Nucleus accumbens (tissue), 56 donors: ENCODE results near the gene CARD10.

Experiments
- DNase-seq, 56 donors: peaks; one replicate each; lab custom pipeline; 2025; lab: John Stamatoyannopoulos, UW

The CARD10 gene

DNA sequence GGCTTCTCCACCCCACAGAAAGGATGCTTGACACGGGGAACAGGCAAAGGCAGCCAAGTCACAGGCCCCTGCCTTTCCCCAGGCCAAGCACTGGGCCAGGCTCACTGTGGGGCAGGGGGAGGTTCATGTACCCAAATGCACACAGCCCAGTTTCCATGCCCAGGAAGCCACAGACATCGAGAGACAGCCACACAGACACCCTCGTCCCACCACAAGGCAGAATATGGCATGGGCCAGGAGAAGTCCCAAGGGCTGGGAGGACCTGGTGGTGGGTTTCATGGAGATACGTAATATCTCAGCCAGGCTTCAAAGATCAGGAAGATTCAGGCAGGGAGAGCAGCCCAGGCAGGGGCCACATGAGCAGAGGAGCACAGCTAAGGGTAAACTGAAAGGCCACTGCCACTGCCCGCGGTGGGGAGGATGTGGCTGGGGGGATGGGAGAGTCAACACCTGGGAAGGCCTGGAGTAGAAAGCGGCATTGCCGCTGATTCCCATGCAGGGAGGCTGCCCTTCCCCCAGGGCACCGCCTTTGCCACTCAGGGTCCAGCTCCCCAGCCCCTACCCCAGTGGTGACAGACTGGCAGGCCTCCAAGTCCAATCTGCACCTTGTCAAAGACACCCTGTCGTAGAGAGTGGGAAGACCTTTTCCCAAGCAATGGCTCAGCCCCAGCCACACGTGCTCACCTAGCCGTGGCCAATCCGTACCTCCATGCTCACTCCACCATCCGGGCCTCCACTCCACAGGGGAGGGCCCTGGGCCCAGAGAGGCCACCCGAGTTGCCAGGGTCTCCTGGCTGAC, 30.7 kb downstream of the CARD10 start:
- no peak for DNase-seq

DNA sequence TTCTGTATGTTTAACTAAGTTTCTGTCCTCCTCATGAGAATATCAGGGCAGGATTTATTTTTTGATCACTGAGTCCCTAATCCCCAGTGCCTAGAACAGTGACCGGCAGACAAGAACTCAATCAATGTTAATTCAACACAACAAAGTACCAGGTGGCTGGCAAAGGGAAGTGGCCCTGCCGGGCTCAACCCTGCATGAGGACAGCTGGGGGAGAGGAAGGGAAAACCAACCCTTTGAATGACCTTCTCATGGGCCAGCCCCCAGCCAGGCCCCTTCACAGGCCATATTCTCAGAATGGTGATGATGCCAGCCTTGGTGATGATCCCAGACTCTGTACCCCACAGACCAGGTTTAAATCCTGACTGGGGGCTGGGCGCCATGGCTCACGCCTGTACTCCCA, 31.6 kb downstream of the CARD10 start:
- no peak for DNase-seq

DNA sequence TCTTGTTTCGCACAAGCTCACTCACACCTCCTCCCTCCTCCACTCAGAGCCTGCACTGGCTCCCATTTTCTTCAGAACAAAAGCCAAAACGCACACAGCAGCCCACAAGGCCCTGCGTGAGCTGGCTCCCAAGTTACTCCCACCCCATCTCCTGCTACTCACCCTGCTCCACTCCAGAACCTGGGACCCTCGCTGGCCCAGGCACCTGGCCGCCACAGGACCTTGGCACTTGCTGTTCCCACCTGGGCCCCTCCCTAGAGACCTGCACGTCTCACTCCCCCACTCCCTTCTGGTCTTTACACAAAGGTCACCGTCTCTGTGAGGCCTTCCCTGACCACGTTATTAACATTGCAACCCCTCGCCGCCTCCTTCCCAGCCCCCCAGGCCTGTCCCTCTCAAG, 32.1 kb downstream of the CARD10 start:
- DNase-seq, result no peak

DNA sequence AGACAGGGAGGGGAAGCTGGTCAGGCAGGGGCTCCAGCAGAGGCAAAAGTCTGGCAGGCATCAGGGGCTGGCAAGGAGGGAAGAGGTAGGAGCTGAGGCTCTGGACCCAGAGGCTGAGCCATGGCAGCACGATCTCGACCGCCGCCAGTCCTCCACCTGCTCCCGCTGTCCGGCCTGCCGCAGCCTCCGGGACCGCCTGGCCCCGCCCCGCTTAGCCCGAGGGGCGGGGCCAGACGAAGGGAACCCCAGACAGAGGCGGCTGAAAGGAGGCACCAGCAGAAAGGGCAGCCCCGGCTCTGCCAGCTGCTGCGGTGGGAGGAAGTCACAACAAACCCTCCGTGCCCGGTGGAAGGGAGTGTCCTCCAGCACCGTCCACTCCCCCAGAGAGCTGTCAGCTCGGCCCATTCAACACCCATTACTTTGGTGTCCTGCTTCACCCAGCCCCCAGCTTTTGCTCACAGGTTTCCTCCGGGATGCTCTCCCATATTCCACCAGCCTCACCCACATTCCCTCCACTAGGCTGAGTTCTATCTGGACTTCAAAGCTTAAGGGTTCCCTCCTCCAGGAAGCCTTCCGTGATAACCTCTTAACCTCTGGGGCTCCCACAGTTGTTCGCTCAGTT, 32.9 kb downstream of the CARD10 start, which contains the start of gene MFNG:
MFNG (minus strand) TSS at position 161 of the 622 bp plus-strand sequence. CDS start 207 bp downstream, outside the sequence.
- peak in 21 of 56 donors; percentile 4 to 60 (median 18) for DNase-seq

DNA sequence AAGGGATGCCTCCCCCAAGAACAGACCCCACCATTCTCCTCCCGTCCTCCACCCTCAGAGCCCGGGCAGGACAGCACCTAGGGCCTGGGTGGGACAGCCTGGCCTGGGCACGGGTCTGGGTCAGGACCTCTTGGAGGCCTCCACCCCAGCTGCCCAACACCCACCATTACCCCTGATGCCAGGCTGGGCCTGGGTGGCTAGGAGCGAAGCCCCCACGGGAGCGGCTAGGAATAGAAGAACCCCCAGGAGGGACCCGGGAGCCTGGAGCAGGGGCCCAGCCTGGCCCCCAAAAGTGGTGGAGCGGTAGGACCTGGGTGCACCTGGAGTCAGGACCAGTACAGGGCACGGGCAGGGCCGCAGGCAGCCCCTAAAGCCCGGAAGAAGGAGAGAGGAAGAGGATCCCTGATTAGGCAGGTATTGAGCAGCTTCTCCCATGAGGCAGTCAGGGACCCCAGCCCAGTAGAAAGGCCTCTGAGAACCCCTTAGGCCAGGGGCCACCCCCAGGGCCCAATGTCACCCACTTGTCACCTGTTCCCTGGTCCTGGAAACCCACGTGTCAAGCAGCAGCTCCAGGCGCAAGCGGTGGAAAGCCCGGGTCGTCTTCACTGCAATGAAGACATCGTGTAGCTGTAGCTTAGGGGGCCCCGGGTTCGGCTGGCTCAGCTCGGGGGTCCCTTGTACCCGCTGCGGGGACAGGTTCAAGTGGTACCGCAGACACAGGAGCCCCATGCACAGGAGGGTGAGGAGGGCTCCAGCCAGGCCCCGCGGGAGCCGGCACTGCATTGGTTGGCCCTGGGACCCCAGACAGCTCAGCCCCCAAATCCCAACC, 33.6 kb downstream of the CARD10 start:
- no peak for DNase-seq

DNA sequence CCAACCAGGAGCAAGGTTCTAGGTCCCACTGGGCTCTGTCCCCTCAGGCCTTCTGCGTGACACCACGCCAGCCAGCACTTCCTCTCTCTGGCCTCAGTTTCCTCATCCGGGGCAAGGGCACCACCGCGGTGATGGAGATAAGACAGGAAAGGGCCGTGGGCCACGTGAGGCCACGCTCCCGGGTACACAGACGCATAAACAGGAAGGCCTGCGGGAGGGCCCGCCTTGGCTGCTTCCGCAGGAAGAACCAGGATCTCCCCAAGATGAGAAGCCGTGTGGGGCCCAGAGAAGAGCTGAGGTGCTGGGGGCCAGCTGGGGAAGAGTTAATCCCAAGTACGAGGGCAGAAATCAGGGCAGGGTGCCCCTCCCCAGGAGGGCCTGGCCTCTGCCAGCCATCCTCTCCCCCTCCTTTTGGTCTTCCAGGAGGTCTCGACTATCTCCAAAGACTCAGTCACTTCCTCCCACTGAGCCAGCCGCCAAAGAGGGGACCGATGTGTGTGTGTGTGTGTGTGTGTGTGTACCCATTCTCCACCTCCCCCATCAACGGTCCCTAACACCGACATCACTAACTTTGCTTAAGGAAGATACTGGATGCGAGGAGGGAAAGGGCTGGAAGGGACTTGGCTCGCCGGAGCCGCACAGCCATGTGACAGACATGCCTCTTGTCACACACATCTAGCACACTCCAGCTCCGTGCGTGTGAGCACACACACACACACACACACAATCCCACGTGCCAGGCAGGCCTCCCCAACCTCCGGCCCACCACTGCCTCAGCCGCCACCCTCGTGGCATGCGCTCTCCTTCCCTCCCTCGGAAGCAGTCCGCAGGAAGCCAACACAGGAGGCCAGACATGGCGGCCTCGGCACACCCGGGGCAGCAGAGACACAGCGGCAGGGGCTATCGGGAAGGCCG, 34.5 kb downstream of the CARD10 start:
- DNase-seq, result peak in 29 of 56 donors; percentile 5 to 60 (median 19)

DNA sequence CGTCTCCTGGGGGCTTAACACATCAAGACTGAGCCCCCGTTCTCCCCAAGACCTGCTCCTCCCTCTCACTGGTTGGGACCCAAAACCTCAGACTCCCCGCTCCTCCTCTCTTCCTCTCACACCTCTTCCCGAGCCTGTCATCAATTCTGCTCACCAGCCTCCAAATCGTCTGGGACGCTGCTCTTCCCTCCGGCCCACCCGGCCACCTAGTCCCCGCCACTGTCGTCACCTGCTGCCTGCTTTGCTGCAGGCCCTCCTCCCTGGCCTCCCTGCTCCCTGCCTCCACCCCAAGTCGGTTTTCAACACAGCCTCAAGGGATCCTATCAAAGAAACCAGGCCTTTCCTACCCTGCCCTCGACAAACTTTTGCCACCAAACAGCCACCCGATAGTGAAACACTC, 36.2 kb downstream of the CARD10 start:
- no peak for DNase-seq

DNA sequence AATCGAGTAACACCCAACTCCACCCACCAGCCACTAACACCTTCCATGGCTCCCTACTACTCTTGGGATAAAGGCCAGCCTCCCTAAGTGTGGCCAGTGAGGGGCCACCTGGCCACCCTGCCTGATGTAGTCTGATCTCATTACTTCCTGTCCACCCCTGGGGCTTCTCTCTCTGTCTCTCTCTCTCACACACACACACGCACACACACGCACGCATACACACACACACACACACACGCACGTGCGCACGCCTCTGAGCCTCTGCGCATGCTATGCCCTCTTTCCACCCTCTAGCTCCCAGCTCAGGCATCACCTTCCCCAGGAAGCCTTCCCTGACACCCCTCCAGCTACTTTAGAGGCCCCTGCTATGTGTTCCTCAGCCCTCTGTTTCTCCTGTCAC, 37.0 kb downstream of the CARD10 start:
- no peak for DNase-seq

DNA sequence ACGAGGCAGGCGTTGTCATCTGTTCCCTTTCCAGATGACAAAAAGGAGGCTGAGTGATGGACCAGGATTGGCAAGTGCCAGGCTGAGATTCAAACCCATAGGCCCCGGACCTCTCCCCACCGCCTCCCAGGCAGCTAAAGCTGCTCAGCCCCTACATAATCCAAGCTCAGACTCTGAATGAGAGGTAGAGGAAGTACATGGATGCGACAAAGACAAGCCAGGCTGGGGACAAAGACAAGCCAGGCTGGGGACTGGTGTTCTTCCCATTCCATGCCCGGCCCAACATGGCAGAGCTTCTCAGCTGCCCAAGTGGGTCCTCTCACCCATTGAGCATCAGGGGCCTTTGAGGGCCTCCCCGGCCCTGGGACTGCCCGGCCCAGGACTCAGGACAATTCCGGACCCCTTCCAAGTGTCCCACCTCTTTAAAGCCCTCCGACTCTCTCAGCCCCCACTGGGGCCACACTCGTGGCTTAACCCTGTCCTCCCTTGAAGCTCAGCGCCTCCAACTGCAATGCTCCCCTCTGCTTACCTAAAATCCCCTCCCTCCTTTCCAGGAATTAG, 37.8 kb downstream of the CARD10 start:
- DNase-seq, result no peak

DNA sequence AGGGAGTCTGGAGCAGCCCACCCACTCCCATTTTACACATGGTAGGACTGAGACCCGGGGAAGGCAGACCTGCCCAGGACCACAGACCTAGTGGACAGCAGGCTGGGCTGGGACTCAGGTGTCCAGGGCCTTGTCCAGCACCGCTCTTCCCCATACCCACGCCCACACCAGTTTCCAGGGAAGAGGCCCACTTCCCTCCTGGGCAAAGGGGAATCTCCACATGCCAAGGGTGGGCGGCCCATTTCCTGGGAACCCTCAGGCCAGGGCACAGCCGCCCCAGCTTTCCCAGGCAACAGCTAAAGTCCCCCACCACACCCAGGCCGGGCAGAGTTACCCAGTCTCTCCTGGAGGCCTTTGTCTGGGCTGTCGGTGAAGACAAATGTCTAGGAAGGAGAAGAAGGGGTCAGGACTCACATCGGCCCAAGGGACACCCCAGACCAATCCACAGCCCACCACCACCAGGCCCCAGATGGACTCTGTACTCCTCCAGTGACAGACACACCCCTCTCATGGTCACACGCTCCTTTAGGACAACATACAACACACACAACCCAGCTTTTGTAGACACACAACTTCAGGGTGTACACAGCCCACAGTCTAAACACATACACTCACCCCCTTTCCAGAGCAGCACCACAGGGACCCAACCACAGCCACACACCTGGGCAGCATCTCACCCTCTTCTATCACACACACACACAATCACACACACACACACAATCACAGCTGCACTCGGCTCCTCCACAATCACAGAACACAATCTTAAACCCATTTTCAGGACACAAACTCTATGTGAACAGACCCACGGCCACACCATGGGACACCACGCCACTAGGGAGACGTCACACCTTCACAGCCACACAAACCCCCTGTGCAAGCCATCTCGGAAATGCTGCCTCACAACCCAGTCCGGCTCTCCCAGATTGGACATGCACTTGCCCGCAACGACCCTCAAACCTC, 38.5 kb downstream of the CARD10 start:
- no peak for DNase-seq

DNA sequence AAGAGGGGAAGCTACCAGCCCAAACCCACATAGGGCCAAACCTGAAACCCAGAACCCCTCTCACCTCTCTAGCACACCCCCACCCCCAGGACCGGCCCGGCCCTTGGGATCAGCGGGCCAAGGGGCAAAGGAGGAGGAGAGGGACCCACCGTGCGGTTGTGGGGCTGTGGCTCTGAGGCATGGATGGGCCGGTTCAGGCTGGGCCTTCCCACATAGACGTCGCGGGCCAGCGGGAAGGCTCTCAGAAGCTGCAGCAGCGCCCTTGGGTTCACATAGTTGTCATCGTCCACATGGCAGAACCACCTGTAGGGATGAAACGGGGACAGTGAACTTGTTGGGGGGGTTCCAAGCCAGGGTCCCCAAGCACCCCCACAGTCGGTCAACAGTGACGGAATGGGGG, 40.0 kb downstream of the CARD10 start:
- no peak for DNase-seq

DNA sequence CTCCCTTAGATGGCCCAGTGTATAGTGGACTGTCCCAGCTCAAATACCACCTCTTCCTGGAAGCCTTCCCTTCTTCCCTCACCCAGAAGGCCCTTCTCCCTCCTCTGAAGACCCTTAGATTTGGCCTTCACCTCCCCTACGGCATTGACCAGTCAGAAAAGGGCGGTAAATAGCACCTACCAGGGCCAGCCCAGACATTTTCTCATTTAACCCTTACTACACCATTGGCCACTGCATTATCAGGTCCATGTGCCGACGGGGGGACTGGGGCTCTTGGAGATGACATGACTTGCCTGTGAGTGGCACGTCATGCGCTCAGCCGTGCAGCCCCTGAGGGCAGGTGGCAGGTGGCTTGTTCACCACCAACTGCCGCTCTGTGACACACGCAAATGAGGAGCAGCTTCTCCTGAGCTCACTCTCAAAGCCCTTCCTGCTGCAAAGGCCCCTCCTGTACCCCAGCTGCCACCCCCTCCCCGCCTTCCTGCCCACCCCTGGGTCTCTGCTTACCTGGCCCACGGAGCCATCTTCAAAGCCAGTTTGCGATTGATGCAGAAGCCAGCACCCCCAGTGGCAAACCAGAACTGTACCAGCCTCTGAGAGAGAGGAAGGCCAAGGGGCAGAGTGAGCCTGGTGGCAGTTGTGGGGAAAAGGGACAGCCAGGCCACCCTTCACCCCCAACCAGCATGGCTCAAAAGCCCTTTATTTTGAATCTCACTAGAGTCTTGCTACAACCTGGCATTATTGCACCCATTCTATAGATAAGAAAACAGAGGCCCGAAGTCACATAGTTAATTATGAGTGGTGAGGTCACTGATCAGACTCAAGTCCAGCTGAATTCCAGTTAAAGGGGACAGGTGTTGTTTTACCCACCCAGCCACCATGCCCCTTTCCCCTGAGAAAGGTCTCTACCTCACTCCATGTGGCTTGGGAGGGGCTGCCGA, 42.6 kb downstream of the CARD10 start:
- DNase-seq, result no peak

DNA sequence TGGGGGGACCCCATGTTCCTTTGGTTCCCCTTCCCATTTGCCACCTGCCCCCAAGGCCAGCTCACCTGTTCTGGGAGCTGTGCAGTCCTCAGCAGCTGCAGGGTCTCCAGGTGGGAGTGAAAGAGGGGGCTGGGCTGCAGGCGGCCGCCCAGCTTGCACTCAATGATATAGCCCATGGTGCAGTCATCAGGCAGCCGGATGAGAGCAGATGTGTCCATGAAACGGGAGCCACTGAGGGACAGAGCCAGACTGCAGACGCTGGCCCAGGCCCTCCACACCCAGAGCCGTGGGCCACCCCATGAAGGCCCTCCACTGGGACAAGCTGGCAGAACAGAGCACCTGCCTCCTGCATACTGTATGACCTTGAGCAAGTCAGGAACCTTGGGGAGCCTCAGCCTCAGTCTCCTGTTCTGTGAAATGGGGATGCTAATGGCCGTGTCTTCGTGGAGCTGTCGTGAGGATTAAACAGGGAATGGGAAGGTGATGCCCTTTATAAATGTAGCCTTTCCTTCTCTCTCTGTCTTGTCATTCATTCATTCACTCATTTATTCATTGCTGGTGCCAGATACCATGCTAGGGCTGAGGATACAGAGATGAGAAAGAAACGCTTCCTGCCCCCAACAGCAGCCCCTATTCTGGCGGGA, 44.6 kb downstream of the CARD10 start:
- DNase-seq, result no peak

DNA sequence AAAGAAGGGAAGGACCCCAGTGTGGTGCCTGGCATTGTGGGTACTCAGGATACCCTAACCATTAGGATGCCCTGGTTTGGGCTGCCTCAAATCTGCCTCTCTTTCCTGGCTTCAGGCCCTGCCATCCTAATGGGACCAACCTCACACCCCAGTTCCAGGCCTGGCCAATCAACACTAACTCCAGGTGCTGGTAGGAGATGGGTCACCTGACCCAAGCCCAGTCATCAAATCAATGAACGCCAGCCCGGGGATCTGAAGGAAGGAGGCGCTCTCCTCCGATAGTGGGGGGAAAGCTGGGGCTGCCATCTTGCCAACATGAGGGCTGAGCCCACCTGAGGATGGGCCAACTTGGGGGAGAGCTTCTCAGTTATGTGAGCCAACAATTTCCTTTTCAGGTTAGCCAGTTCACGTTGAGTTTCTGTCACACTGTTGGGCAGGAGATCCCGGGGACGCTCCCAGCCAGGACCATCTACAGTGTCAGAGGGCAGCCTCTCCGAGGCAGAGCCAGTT, 45.7 kb downstream of the CARD10 start:
- no peak for DNase-seq

DNA sequence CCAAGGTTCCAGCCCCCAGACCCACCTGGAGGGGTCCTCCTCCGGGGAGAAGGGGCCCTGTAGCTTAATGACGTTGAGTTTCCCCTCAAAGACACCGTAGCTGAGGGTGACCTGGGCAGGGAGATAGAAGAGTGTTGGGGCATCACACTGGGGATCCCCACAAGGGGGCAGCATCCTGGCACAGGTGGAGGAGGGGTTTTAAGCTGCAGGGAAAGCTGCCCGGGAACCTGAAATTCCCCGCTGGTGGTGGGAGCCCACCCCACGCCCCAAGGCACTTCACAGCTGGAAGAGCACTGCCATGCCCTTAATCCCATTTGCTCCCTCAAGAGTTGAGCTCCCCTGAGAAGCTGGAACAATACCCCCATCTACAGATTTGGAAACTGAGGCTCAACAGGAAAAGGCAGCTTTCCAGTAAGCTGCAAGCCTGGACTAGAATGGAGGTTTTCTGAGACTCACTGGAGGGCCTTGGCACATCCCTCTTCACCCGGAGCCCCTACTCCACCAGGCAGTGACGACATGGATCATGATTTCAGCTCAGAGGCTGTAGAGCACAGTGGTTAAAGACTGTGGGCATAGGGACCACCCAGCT, 46.7 kb downstream of the CARD10 start:
- no peak for DNase-seq

DNA sequence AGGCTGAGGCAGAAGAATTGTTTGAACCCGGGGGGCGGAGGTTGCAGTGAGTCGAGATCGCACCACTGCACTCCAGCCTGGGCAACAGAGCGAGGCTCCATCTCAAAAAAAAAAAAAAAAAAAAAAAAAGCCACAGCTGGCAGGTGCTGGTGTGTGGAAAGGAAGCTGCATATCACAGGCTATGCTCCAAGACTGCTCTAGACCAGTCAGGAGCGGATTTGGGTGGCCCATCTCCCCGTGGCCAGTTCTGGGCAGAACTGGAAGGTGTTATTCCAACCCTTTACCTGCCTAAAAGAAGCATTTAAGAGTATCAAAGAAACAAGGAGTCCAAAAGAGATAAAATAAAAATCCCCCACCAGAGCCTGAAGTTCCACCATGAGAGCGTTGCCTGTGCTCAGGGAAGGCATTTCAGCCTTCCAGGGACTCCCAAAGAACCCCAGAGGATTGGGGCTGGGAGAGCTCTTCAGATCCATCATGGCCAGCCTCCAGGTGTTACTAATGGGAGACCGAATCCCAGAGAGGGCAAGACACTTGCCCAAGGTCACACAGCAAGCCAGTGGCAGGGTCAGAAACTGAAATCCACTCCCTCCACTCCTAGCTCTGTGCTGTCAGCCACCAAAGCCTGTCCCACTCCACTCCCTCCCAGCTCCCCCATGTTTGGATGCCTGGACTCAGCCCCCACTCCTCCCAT, 47.3 kb downstream of the CARD10 start:
- DNase-seq, result no peak
